HCT116 (cell line): ENCODE data around the gene FKBP4. TPM values are rescaled to one million over a fixed set of nuclear protein-coding genes. Genes with fewer than 3 reads are reported as not detected.

Experiments used
- ATAC-seq: fragments of 200-7000 bp; cut with Tn5 transposase; 2 replicates; pipeline ENCODE4 v1.9.1; 2020; ENCODE audit warnings: mild to moderate bottlenecking, moderate library complexity
- BruUV-seq: library from RNA; stranded (reverse); fragments of 400-500 nt; replicated peaks from 2 replicates; lab custom pipeline; 2021; lab: Mats Ljungman, UMichigan
- CTCF ChIA-PET: fragments of 300-600 bp; sonication (Branson Sonifier 250); formaldehyde crosslinking; loops from one replicate; lab custom pipeline; 2021; ENCODE audit warnings: antibody characterized with exemption; lab: Charles Lee
- POLR2A ChIA-PET: fragments of 300-600, 350-600 bp; sonication (Branson Sonifier 250); formaldehyde crosslinking; loops from one replicate; lab custom pipeline; 2021; ENCODE audit warnings: antibody characterized with exemption; lab: Charles Lee
- RAD21 ChIA-PET, 2 experiments: fragments of 300-600 bp; sonication (Branson Sonifier 250); formaldehyde crosslinking; loops; one replicate each; lab custom pipeline; 2023; ENCODE audit warnings: low total read pairs in 2 of 2; ENCODE audit not compliant: uncharacterized antibody in 2 of 2, unreplicated experiment in 2 of 2, low non-redundant PET in 1 of 2; lab: Charles Lee
- DNase-seq: peaks from one replicate; pipeline ENCODE4 v3.0.0-alpha.2; 2010; ENCODE audit warnings: low read depth, low spot score
- H2AFZ ChIP-seq: fragments of 200-600 bp; shearing (Covaris generic), sonication (generic); 2 replicates; pipeline ENCODE4 v1.6.1; 2017; ENCODE audit warnings: low read depth, mixed run types, mixed read lengths, antibody characterized with exemption, low read length; ENCODE audit not compliant: poor library complexity, severe bottlenecking
- H3K27ac ChIP-seq: 2 replicates; pipeline ENCODE4 v1.5.1; 2012; ENCODE audit warnings: low read depth, low read length
- H3K27me3 ChIP-seq: fragments of 200-600 bp; sonication (generic); 2 replicates; pipeline ENCODE4 v1.6.1; 2016; ENCODE audit warnings: mixed run types, low read length, mixed read lengths; ENCODE audit not compliant: insufficient read depth
- H3K36me3 ChIP-seq, 2 experiments: fragments of 200-500 bp in 1 of 2; fragments of 200-600 bp in 1 of 2; sonication (Bioruptor generic) in 1 of 2; sonication (generic) in 1 of 2; 2 replicates each; pipeline versions ENCODE4 v1.5.1 to v1.6.1; 2014 to 2016; ENCODE audit warnings: low read length in 2 of 2, inconsistent platforms in 1 of 2, mixed read lengths in 1 of 2, mixed run types in 1 of 2; ENCODE audit not compliant: insufficient read depth in 2 of 2, control insufficient read depth in 1 of 2
- H3K4me1 ChIP-seq, 2 experiments: fragments of 200-600 bp in 1 of 2; sonication (generic) in 1 of 2; 2 replicates each; pipeline versions ENCODE4 v1.5.1 to v1.6.1; 2012 to 2017; ENCODE audit warnings: low read length in 2 of 2, inconsistent platforms in 1 of 2, mild to moderate bottlenecking in 1 of 2, mixed read lengths in 1 of 2, mixed run types in 1 of 2, moderate library complexity in 1 of 2; ENCODE audit not compliant: insufficient read depth in 2 of 2, control insufficient read depth in 1 of 2
- H3K4me2 ChIP-seq: fragments of 200-600 bp; sonication (generic); 2 replicates; pipeline ENCODE4 v1.6.1; 2017; ENCODE audit warnings: mixed run types, low read length, mixed read lengths
- H3K4me3 ChIP-seq, 2 experiments: fragments of 200-600 bp in 1 of 2; sonication (generic) in 1 of 2; replicated peaks in 1 of 2; 2 replicates each; pipeline ENCODE4 v1.5.1; 2011 to 2016; ENCODE audit warnings: low read length in 2 of 2, control low read depth in 1 of 2, low read depth in 1 of 2, mild to moderate bottlenecking in 1 of 2, mixed read lengths in 1 of 2, mixed run types in 1 of 2
- H3K79me2 ChIP-seq: fragments of 200-600 bp; sonication (generic); 2 replicates; pipeline ENCODE4 v1.6.1; 2017; ENCODE audit warnings: mild to moderate bottlenecking, mixed run types, low read length, moderate library complexity, mixed read lengths; ENCODE audit not compliant: insufficient read depth
- H3K9ac ChIP-seq: fragments of 200-600 bp; sonication (generic); 2 replicates; pipeline ENCODE4 v1.6.1; 2016; ENCODE audit warnings: low read length, mixed read lengths
- H3K9me2 ChIP-seq: fragments of 200-600 bp; sonication (generic), shearing (Covaris generic); 2 replicates; pipeline ENCODE4 v1.6.1; 2017; ENCODE audit warnings: mixed run types, mild to moderate bottlenecking, moderate library complexity; ENCODE audit not compliant: insufficient read depth
- H3K9me3 ChIP-seq, 2 experiments: fragments of 200-500 bp in 1 of 2; fragments of 200-600 bp in 1 of 2; sonication (Bioruptor generic) in 1 of 2; sonication (generic) in 1 of 2; 2 replicates each; pipeline ENCODE4 v1.6.1; 2014 to 2017; ENCODE audit warnings: low read length in 2 of 2, mixed read lengths in 2 of 2, inconsistent platforms in 1 of 2, low read depth in 1 of 2, mild to moderate bottlenecking in 1 of 2, mixed run types in 1 of 2, moderate library complexity in 1 of 2; ENCODE audit not compliant: control insufficient read depth in 1 of 2, insufficient read depth in 1 of 2
- H4K20me1 ChIP-seq: fragments of 200-600 bp; sonication (generic), shearing (Covaris generic); 2 replicates; pipeline ENCODE4 v1.6.1; 2017; ENCODE audit warnings: mixed run types, mild to moderate bottlenecking, moderate library complexity; ENCODE audit not compliant: insufficient read depth
- CBX3 ChIP-seq: IDR thresholded peaks from 2 replicates; pipeline ENCODE4 v1.6.1; 2012; ENCODE audit warnings: low read depth
- EGR1 ChIP-seq: IDR thresholded peaks from 2 replicates; pipeline ENCODE4 v1.6.1; 2012; ENCODE audit warnings: low read depth
- EZH2 ChIP-seq: fragments of 200-600 bp; sonication (generic); IDR thresholded peaks from 2 replicates; pipeline ENCODE4 v1.6.1; 2017; ENCODE audit warnings: antibody characterized with exemption, mixed run types
- EZH2phosphoT487 ChIP-seq: fragments of 200-600 bp; IDR thresholded peaks from 2 replicates; pipeline ENCODE4 v1.6.1; 2018; ENCODE audit warnings: antibody characterized with exemption, borderline replicate concordance
- FOSL1 ChIP-seq: IDR thresholded peaks from 2 replicates; pipeline ENCODE4 v1.6.1; 2012; ENCODE audit warnings: low read depth
- JUND ChIP-seq: IDR thresholded peaks from 2 replicates; pipeline ENCODE4 v1.6.1; 2012
- POLR2AphosphoS5 ChIP-seq: IDR thresholded peaks from 2 replicates; pipeline ENCODE4 v1.6.1; 2011; ENCODE audit warnings: mild to moderate bottlenecking, low read depth, low read length, moderate library complexity
- RAD21 ChIP-seq: IDR thresholded peaks from 2 replicates; pipeline ENCODE4 v1.6.1; 2012; ENCODE audit warnings: low read depth, mild to moderate bottlenecking
- SIN3A ChIP-seq: IDR thresholded peaks from 2 replicates; pipeline ENCODE4 v1.6.1; 2012; ENCODE audit warnings: low read depth
- SP1 ChIP-seq: IDR thresholded peaks from 2 replicates; pipeline ENCODE4 v1.6.1; 2012; ENCODE audit warnings: low read depth
- ZNF274 ChIP-seq: fragments of 200-500 bp; sonication (Bioruptor generic); IDR thresholded peaks from 2 replicates; pipeline ENCODE4 v1.6.1; 2014; ENCODE audit warnings: mild to moderate bottlenecking, low read depth, low read length, inconsistent platforms
- intact Hi-C: fragments of 100-400 bp; cut with micrococcal nuclease; formaldehyde crosslinking; loops from 2 replicates; pipeline ENCODE4 v1.10.0; 2022
- total RNA-seq: library from RNA; stranded (reverse); gene quantifications from one replicate; pipeline ENCODE4 v1.2.1, GENCODE V29; 2021; ENCODE audit not compliant: unreplicated experiment
- TF ChIP-seq, protein P1 (sequence below): IDR thresholded peaks from 2 replicates; pipeline ENCODE4 v1.6.1; 2012; ENCODE audit warnings: low read depth

The FKBP4 gene
- total RNA-seq, 1 experiment from 2014 or later, result 178 TPM

DNA sequence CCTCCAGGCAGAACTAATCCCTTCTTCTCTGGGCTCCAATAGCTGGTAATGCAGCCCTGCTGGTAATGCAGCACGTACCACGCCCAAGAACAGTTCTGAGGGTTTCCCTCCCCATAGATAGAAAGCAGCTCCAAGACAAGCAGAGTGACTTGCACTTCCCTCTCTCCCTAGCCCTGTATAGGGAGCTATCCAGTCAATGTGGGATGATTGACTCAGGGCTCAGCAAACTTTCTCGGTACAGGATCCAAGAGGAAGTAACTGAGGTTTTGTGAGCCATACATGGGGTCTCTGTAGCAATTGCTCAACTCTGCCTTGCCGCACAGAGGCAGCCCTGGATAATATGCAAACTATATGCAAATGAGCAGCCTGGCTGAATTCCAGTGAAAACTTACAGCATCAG is 15.5 kb upstream of the FKBP4 start:
- DNase-seq, result no peak
- POLR2A ChIA-PET, result no interaction called here
- no TSS peak for BruUV-seq
- no peak overlapping the region for H3K9ac ChIP-seq
- CTCF ChIA-PET, result no interaction called here
- RAD21 ChIA-PET, result no interaction called here
- no peak overlapping the region for H3K4me3 ChIP-seq
- no peaks in the 10 kb centered on the region for H3K9me2 ChIP-seq
- no peak overlapping the region for H3K4me2 ChIP-seq
- H3K4me1 ChIP-seq, result peaks cover 0 to 9% of the 10 kb centered on the region in 2 experiments; a peak in 3 of 4 replicates
- peaks cover 19% of the 10 kb centered on the region; the same call in 1 of the 2 replicates for H3K27me3 ChIP-seq
- H4K20me1 ChIP-seq, result no peaks in the 10 kb centered on the region
- no peaks in the 10 kb centered on the region for H3K36me3 ChIP-seq
- H3K79me2 ChIP-seq, result no peaks in the 10 kb centered on the region
- H3K9me3 ChIP-seq, result no peaks in the 10 kb centered on the region
- H3K27ac ChIP-seq, result no peak overlapping the region
- TF ChIP-seq EZH2phosphoT487 (no peak), CBX3 (no peak), POLR2AphosphoS5 (no peak), FOSL1 (no peak), JUND (no peak), RAD21 (no peak), EGR1 (no peak), SIN3A (no peak), ZNF274 (no peak), SP1 (no peak), EZH2 (no peak)
- TF ChIP-seq, protein P1, sequence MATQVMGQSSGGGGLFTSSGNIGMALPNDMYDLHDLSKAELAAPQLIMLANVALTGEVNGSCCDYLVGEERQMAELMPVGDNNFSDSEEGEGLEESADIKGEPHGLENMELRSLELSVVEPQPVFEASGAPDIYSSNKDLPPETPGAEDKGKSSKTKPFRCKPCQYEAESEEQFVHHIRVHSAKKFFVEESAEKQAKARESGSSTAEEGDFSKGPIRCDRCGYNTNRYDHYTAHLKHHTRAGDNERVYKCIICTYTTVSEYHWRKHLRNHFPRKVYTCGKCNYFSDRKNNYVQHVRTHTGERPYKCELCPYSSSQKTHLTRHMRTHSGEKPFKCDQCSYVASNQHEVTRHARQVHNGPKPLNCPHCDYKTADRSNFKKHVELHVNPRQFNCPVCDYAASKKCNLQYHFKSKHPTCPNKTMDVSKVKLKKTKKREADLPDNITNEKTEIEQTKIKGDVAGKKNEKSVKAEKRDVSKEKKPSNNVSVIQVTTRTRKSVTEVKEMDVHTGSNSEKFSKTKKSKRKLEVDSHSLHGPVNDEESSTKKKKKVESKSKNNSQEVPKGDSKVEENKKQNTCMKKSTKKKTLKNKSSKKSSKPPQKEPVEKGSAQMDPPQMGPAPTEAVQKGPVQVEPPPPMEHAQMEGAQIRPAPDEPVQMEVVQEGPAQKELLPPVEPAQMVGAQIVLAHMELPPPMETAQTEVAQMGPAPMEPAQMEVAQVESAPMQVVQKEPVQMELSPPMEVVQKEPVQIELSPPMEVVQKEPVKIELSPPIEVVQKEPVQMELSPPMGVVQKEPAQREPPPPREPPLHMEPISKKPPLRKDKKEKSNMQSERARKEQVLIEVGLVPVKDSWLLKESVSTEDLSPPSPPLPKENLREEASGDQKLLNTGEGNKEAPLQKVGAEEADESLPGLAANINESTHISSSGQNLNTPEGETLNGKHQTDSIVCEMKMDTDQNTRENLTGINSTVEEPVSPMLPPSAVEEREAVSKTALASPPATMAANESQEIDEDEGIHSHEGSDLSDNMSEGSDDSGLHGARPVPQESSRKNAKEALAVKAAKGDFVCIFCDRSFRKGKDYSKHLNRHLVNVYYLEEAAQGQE, result no peak
- TF ChIP-seq, all 23 proteins: peak for 0
- intact Hi-C loops, result no loop called here
- H2AFZ ChIP-seq, result no peak overlapping the region
- no peak for ATAC-seq
